ENCODE measurements around the gene SNPH. TPM values are rescaled to one million over a fixed set of nuclear protein-coding genes. Genes with fewer than 3 reads are reported as not detected.

Gene SNPH
- polyA plus RNA-seq, 2 of the 4 experiments (the other 2 are of a cell fraction): 1.1 to 5.2 TPM

DNA sequence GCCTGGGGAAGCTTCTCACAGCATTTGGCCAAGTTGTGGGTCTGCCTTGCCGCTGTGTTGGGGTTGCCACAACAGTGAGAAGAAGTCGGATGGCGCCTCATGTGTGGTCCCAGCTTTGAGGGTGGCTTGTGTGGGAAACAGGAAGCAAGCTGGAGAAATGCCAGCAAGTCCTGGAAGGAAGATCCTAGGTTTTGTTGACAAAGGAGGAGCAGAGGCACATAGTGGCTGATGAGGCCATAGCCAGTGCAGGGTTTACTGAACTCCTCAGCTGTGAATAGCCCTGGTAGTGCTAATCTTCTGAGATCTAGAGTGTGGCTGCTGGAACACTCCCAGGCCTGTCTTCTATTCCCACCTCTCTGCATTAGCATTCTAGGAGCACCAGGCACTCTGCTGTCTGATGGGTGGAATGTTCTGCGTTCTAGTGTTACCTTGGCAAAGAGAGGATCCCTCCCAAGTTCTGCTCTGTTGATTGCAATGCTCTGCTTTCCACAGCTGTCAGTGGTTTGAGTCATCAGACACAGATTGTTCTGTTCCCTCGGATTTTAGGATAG, 25.2 kb downstream of the SNPH start:
- no peak overlapping the region for H3K4me3 ChIP-seq
- POLR2A ChIA-PET: no interaction called here
- H3K27ac ChIP-seq: no peak overlapping the region
- no peak for FAIRE-seq
- no peak overlapping the region for H3K4me2 ChIP-seq
- WGBS (ENCODE audit: missing lambda C conversion rate): 71% methylated on average over 5 of the region's 5 CpGs
- H3K9me3 ChIP-seq: no peaks in the 10 kb centered on the region
- CTCF ChIA-PET: interaction anchor here (0.9 to 1.8 kb wide), 4 partner anchors 45 to 213 kb away, joined by 3 to 4 read pairs (median 4); no protein-coding TSS in a partner anchor
- TF ChIP-seq, protein P1, sequence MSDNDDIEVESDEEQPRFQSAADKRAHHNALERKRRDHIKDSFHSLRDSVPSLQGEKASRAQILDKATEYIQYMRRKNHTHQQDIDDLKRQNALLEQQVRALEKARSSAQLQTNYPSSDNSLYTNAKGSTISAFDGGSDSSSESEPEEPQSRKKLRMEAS (IDR thresholded peaks at IDR 0.05): no peak
- TF ChIP-seq CEBPB (IDR thresholded peaks at IDR 0.05): no peak
- no peak for TF ChIP-seq CHD4 (IDR thresholded peaks at IDR 0.05; ENCODE audit: borderline replicate concordance)
- no peak for TF ChIP-seq KDM5A (IDR thresholded peaks at IDR 0.05)
- no peak for TF ChIP-seq SREBF2 (IDR thresholded peaks at IDR 0.05)
- no peak for TF ChIP-seq ZSCAN20 (CRISPR knock-in tag; IDR thresholded peaks at IDR 0.05)
- TF ChIP-seq ESRRA (IDR thresholded peaks at IDR 0.05; ENCODE audit: borderline replicate concordance, low read length): no peak
- no peak for TF ChIP-seq BCL3 (IDR thresholded peaks at IDR 0.05)
- no peak for TF ChIP-seq HOXA7 (CRISPR knock-in tag; IDR thresholded peaks at IDR 0.05)
- TF ChIP-seq NPAS2 (CRISPR knock-in tag; IDR thresholded peaks at IDR 0.05; ENCODE audit: borderline replicate concordance): no peak
- no peak for ATAC-seq
- no peaks in the 10 kb centered on the region for H3K4me1 ChIP-seq
- no peak for DNase-seq (ENCODE audit: low read depth in 1 of 2, low spot score in 1 of 2)

- FAIRE-seq (no peak), ATAC-seq (no peak), DNase-seq (ENCODE audit: low read depth in 1 of 2, low spot score in 1 of 2) (no peak)
- ChIA-PET CTCF (no interaction called here), POLR2A (no interaction called here)
- Histone ChIP-seq H3K4me1 (no peaks in the 10 kb centered on the region), H3K9me3 (no peaks in the 10 kb centered on the region), H3K4me3 (no peak overlapping the region), H3K4me2 (no peak overlapping the region), H3K27ac (no peak overlapping the region)
- no peak for TF ChIP-seq ZNF302 (CRISPR knock-in tag; IDR thresholded peaks at IDR 0.05)
- no peak for TF ChIP-seq CEBPB (IDR thresholded peaks at IDR 0.05)
- TF ChIP-seq CHD4 (IDR thresholded peaks at IDR 0.05; ENCODE audit: borderline replicate concordance): no peak
- TF ChIP-seq ZC3H11A (IDR thresholded peaks at IDR 0.05): no peak
- TF ChIP-seq, protein P2, sequence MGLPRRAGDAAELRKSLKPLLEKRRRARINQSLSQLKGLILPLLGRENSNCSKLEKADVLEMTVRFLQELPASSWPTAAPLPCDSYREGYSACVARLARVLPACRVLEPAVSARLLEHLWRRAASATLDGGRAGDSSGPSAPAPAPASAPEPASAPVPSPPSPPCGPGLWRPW (IDR thresholded peaks at IDR 0.05): no peak
- no peak for TF ChIP-seq MYC (IDR thresholded peaks at IDR 0.05; ENCODE audit: borderline replicate concordance, low read length)
- TF ChIP-seq, protein P3, sequence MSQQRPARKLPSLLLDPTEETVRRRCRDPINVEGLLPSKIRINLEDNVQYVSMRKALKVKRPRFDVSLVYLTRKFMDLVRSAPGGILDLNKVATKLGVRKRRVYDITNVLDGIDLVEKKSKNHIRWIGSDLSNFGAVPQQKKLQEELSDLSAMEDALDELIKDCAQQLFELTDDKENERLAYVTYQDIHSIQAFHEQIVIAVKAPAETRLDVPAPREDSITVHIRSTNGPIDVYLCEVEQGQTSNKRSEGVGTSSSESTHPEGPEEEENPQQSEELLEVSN (IDR thresholded peaks at IDR 0.05; ENCODE audit: borderline replicate concordance, low read depth): no peak
- TF ChIP-seq CTCF (IDR thresholded peaks at IDR 0.05): no peak
- TF ChIP-seq MAFK (IDR thresholded peaks at IDR 0.05; ENCODE audit: partially characterized antibody): no peak
- TF ChIP-seq HOXA7 (CRISPR knock-in tag; IDR thresholded peaks at IDR 0.05): no peak
- TF ChIP-seq HOXB13 (CRISPR knock-in tag; IDR thresholded peaks at IDR 0.05; ENCODE audit: low read depth): no peak
- no peak for TF ChIP-seq PHF8 (IDR thresholded peaks at IDR 0.05; ENCODE audit: borderline replicate concordance, low read depth)
- TF ChIP-seq, protein P1 (IDR thresholded peaks at IDR 0.05): no peak
- TF ChIP-seq KDM1A (IDR thresholded peaks at IDR 0.05; ENCODE audit: low read depth): no peak
- TF ChIP-seq EHF (CRISPR knock-in tag; IDR thresholded peaks at IDR 0.05): no peak
- 71% methylated on average over 1 of the region's 1 CpG for WGBS (ENCODE audit: missing lambda C conversion rate)
Measured at GRCh38 chr20:1292620-1293019, 26.5 kb downstream of the SNPH start.
